Posterior vena cava (tissue), 2 donors: ENCODE measurements around the gene TTLL1. TPM values are rescaled to one million over a fixed set of nuclear protein-coding genes. Genes with fewer than 3 reads are reported as not detected.
"Not testable (repeated sequence)": the region's sequence is repeated elsewhere in the genome, so short reads cannot be mapped to it uniquely, and the experiment has no call there.

Source experiments
- DNase-seq: peaks from one replicate; pipeline ENCODE4 v3.0.0-alpha.2; 2020; ENCODE audit warnings: low spot score
- intact Hi-C, 2 donors: fragments of 100-400 bp; cut with DNase I; formaldehyde crosslinking; loops; one replicate each; pipeline versions ENCODE4 v1.14.1 to v1.14.2; 2022 to 2023
- total RNA-seq, 2 donors: library from RNA; stranded (reverse); fragmentation: NEBNext Ultra II Directional; extraction: Animal tissue kit (Norgen Biotek cat#: 25700); gene quantifications; one replicate each; pipeline ENCODE4 v1.2.1, GENCODE V29; 2021
- donor health status: DM: yes; HTN: yes; CAD: no.
- donor health status: DM: yes; HTN: yes; CAD: no.

Gene TTLL1
- total RNA-seq, 2 donors from 2014 or later = 5.0 to 7.2 TPM

DNA sequence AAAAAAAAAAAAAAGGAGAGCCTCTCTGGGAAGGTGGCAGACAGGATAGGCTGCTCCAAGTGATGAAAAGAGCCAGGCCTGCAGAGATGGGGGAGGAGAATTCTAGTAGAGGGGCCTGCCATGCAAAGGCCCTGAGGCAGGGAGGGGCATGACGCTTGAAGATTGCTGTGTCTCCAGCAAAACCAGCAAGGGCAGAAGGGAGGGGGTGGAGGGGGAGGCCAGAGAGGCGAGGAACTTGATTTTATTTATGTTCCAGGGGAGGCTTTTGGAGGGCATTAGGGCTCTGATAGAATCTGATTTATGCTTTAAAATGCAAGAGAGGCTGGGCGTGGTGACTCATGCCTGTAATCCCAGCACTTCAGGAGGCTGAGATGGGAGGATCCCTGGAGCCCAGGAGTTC lies 57.6 kb downstream of the TTLL1 start:
- intact Hi-C loops = loop anchor here in 1 of 2 donors (5.0 kb wide), 1 partner anchor 164 kb away; no protein-coding TSS in a partner anchor
- DNase-seq = no peak

DNA sequence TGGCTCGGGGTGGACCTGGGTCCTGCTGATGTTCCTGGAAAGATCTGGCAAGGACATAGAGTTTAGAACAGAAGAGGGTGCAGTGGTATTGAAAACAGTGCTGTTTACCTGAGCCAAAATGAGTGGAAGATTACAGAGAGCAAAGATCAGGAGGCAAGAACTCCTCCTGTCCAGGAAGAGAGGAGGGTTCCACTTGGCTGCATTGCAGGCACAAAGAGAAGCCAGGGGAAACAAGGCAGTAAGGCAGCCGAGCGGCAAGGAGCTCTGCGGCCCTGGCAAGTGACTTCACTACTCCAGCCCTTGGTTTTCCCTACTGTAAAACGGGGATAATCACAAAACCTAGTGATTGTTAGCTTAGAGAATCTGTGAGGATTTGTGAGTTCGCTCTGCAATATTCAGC lies 70.6 kb downstream of the TTLL1 start:
- intact Hi-C loops = no loop called here

GRCh38 chr22:43017525-43018460 lies 71.4 kb downstream of the TTLL1 start:
- DNase-seq = no peak
- intact Hi-C loops = no loop called here

More for the DNA sequence above, 70.6 kb downstream of the TTLL1 start:
- no peak for DNase-seq

- intact Hi-C loops, DNase-seq: not testable (repeated sequence)
Measured at GRCh38 chr22:43016150-43016549, 73.0 kb downstream of the TTLL1 start.

DNA sequence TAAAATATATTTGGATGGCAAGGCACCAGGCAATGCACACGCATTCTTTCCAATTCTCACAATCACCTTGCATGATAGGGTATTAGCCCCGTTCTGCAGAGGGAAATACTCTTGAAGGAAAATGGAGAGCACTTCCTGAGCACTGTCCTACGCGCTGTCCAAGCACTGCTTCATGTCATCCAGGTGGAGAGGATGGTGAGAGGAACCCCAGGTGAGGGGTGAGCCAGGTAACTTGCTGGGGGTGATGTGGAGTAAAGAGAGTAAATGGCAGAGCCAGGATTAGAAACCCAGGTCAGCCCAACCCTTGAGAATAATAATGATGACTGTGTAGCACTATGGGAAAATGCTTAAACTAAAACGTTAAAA lies 73.5 kb downstream of the TTLL1 start:
- DNase-seq = no peak

DNA sequence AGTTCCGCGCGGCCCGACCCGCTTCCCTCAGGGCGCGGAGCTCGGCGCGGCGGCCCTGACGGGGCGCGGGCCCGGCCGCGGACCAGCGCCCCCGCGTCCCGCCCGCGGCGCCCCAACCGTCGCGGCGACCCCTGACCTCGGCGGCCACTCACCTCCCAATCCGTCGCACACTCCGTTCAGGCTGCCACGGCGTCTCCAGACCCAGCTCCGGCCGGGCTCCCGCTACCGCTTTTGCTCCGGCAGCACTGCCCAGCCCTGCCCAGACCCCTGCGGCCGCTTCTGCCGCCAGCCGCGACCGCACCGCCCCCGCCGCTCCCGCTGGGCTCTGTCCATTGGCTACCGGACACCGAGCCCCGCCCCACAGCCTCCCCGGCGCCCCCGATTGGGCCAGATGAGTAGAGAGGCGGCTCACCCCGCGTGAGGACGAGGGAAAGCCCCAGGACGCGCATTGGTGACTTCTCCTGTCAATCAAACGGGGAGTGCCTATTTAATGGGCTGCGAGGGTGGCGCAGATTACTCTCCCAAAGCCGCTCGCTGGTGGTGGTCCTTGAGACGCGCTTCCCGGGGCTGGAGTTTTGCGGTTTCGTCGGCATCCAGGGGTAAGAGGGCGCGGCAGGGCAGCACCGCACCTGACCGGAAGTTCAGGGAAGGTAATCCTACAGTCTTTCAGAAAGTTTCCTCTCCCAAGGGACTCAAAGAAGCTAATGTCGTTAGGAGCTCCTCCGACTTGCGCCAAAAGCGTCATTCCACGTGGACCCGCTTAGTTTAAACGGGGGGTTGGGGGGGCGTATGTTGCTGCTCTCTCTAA lies 74.1 kb downstream of the TTLL1 start, which contains the start of gene PACSIN2:
Gene PACSIN2 (minus strand): TSS at position 281 of the 808 bp plus-strand sequence. CDS start 103,069 bp downstream, outside the sequence.
- intact Hi-C loops = no loop called here
- DNase-seq = peak; percentile 100

More for the DNA sequence above, 73.5 kb downstream of the TTLL1 start:
- intact Hi-C loops = no loop called here

DNA sequence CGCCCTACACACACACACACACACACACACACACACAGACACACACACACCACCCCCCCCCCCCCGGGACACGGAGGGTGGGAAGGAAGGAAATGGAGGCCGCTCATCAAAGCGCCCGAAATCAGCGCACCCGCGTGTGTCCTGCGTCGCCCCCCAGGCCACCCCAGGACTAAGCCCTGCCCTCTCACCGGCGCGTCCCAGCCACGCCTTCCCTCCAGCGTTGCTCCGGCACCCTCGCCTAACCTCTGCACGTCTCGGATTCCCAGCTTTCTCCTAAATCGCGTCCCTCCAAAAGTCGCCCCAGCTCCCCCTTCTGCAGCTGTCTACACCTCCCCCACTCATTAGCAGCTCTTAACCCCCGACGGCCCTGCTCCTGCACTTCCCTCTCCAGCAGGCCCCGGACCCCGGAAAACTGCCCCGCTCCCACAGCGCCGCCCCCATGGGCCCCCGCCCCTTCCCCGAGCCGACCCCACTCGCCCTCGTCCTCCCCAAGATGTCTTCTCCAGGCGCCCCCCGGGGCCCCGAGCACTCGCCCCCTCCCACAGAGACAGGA lies 74.8 kb downstream of the TTLL1 start:
- DNase-seq = no peak
- intact Hi-C loops = no loop called here

- intact Hi-C loops = no loop called here
- no peak for DNase-seq
Measured at GRCh38 chr22:43013355-43014315, 75.6 kb downstream of the TTLL1 start.

DNA sequence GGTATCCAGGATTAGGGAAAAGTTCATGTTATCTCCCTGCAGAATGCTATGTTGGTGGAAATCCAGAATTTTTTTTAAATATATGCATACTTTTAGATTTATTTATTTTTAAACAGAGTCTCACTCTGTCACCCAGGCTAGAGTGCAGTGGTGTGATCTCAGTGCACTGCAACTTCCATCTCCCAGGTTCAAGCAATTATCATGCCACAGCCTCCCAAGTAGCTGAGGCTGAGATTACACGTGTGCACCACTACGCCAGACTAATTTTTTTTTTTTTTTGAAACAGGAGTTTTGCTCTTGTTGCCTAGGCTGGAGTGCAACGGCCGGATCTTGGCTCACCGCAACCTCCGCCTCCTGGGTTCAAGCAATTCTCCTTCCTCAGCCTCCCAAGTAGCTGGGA lies 76.8 kb downstream of the TTLL1 start:
- no peak for DNase-seq
- intact Hi-C loops = no loop called here

- DNase-seq = no peak
- intact Hi-C loops = no loop called here
Measured at GRCh38 chr22:43011079-43011478, 78.1 kb downstream of the TTLL1 start.

GRCh38 chr22:43009444-43009843 lies 79.7 kb downstream of the TTLL1 start:
- DNase-seq = no peak
- intact Hi-C loops = no loop called here

GRCh38 chr22:43008921-43009320 lies 80.3 kb downstream of the TTLL1 start:
- intact Hi-C loops = no loop called here
- DNase-seq = no peak

GRCh38 chr22:43008509-43008908 lies 80.7 kb downstream of the TTLL1 start:
- DNase-seq = no peak
- intact Hi-C loops = no loop called here

GRCh38 chr22:43007519-43008102 lies 81.6 kb downstream of the TTLL1 start:
- no peak for DNase-seq
- intact Hi-C loops = no loop called here

GRCh38 chr22:43006753-43007152 lies 82.4 kb downstream of the TTLL1 start:
- no peak for DNase-seq

DNA sequence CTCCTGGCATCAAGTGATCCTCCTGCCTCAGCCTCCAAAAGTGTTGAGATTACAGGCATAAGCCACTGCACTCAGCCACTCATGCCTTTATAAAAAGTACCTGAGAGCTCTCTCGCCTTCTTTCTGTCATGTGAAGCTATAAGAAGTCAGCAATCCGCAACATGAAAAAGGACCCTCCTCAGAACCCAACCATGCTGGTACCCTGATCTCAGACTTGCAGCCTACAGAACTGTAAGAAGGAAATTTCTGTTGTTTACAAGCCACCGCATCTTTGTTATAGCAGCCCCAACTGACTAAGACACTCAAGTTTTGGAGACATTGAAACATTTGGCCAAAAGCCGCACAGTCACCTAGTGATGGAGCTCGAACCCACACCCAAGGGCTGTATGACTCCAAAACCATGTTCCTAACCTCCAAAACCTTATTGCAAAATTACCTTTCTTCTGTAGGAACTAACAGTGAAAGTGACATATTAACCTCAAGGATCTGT lies 83.1 kb downstream of the TTLL1 start:
- intact Hi-C loops = no loop called here
- DNase-seq = no peak

More at GRCh38 chr22:43006753-43007152, 82.4 kb downstream of the TTLL1 start:
- intact Hi-C loops = no loop called here

- intact Hi-C loops = no loop called here
Measured at GRCh38 chr22:43005106-43005505, 84.1 kb downstream of the TTLL1 start.

GRCh38 chr22:43004362-43005035 lies 84.7 kb downstream of the TTLL1 start:
- no peak for DNase-seq
- intact Hi-C loops = no loop called here

More at GRCh38 chr22:43005106-43005505, 84.1 kb downstream of the TTLL1 start:
- DNase-seq = no peak
